Body of pancreas (tissue), 4 donors: ENCODE data around the gene HAPLN2.

Experiments used
- POLR2A ChIP-seq, 3 donors: fragments of 450-650 bp; IDR thresholded peaks; one replicate each; pipeline ENCODE4 v1.6.1; 2016; ENCODE audit warnings: antibody characterized with exemption in 3 of 3, mild to moderate bottlenecking in 2 of 3
- TF ChIP-seq, protein P1 (sequence below), 7 experiments: fragments of 450-650 bp in 4 of 7; fragments of 200-600 bp in 3 of 7; sonication (generic) in 3 of 7; IDR thresholded peaks; one replicate each; pipeline ENCODE4 v1.5.1; 2016 to 2019; ENCODE audit warnings: antibody characterized with exemption in 7 of 7

GRCh38 chr1:156640842-156641706 is 21.9 kb downstream of the HAPLN2 start:
- TF ChIP-seq, protein P1, sequence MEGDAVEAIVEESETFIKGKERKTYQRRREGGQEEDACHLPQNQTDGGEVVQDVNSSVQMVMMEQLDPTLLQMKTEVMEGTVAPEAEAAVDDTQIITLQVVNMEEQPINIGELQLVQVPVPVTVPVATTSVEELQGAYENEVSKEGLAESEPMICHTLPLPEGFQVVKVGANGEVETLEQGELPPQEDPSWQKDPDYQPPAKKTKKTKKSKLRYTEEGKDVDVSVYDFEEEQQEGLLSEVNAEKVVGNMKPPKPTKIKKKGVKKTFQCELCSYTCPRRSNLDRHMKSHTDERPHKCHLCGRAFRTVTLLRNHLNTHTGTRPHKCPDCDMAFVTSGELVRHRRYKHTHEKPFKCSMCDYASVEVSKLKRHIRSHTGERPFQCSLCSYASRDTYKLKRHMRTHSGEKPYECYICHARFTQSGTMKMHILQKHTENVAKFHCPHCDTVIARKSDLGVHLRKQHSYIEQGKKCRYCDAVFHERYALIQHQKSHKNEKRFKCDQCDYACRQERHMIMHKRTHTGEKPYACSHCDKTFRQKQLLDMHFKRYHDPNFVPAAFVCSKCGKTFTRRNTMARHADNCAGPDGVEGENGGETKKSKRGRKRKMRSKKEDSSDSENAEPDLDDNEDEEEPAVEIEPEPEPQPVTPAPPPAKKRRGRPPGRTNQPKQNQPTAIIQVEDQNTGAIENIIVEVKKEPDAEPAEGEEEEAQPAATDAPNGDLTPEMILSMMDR (IDR thresholded peaks at IDR 0.05): no peak
- no peak for TF ChIP-seq POLR2A (IDR thresholded peaks at IDR 0.05)
